Skeletal muscle tissue (tissue), 4 donors: ENCODE data around the gene TNS4. TPM values are rescaled to one million over a fixed set of nuclear protein-coding genes. Genes with fewer than 3 reads are reported as not detected.

Experiments used
- H3K27ac ChIP-seq: one replicate; pipeline ENCODE4 v1.7.0; 2013; ENCODE audit warnings: mild to moderate bottlenecking, low read depth, low read length, inconsistent platforms
- H3K27me3 ChIP-seq, 3 donors: one replicate each; pipeline ENCODE4 v1.7.0; 2013; ENCODE audit warnings: low read length in 3 of 3; ENCODE audit not compliant: control insufficient read depth in 3 of 3, insufficient read depth in 3 of 3
- H3K36me3 ChIP-seq, 3 donors: one replicate each; pipeline ENCODE4 v1.7.0; 2013; ENCODE audit warnings: low read length in 3 of 3; ENCODE audit not compliant: control insufficient read depth in 3 of 3, insufficient read depth in 3 of 3
- H3K4me1 ChIP-seq, 3 donors: one replicate each; pipeline ENCODE4 v1.7.0; 2013; ENCODE audit warnings: low read length in 3 of 3, mild to moderate bottlenecking in 3 of 3; ENCODE audit not compliant: control insufficient read depth in 3 of 3, insufficient read depth in 3 of 3
- H3K4me3 ChIP-seq, 3 donors: one replicate each; pipeline ENCODE4 v1.7.0; 2013; ENCODE audit warnings: low read length in 3 of 3
- H3K9ac ChIP-seq, 3 donors: one replicate each; pipeline ENCODE4 v1.7.0; 2013; ENCODE audit warnings: low read length in 3 of 3, mild to moderate bottlenecking in 3 of 3, moderate library complexity in 2 of 3, low read depth in 1 of 3
- H3K9me3 ChIP-seq, 3 donors: one replicate each; pipeline ENCODE4 v1.7.0; 2013; ENCODE audit warnings: low read length in 3 of 3; ENCODE audit not compliant: control insufficient read depth in 3 of 3
- total RNA-seq: library from RNA; depleted of rRNA; stranded (reverse); fragments of >200 nt; gene quantifications from one replicate; pipeline ENCODE4 v1.2.3, GENCODE V29; 2014
- donor health status: Osteomylitis.

TNS4 gene
- total RNA-seq, 1 donor from 2014 or later: not detected

DNA sequence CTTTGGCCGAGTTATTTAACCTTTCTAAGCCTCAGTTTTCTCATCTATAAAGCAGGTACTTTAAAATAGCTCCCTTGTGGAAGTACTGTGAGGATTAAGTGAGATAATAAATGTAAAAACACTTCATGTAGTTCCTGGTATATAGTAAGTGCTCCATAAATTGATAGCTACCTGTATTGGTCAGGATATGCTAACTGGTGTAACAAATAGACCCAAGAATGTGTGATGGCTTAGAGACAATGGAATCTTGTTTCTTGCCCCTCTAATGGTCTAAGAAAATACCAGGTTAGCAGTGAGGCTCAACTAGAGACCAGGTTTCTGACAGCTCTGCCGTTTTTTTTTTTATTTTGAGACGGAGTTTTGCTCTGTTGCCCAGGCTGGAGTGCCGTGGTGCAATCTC, 34.0 kb upstream of the TNS4 start:
- peaks cover 56 to 65% (median 64%) of the 10 kb centered on the region in 3 donors for H3K4me1 ChIP-seq
- no peak overlapping the region for H3K9ac ChIP-seq
- H3K27ac ChIP-seq: peak overlapping the region; percentile 77
- H3K9me3 ChIP-seq: no peaks in the 10 kb centered on the region
- no peaks in the 10 kb centered on the region for H3K27me3 ChIP-seq
- no peaks in the 10 kb centered on the region for H3K36me3 ChIP-seq
- H3K4me3 ChIP-seq: no peak overlapping the region

DNA sequence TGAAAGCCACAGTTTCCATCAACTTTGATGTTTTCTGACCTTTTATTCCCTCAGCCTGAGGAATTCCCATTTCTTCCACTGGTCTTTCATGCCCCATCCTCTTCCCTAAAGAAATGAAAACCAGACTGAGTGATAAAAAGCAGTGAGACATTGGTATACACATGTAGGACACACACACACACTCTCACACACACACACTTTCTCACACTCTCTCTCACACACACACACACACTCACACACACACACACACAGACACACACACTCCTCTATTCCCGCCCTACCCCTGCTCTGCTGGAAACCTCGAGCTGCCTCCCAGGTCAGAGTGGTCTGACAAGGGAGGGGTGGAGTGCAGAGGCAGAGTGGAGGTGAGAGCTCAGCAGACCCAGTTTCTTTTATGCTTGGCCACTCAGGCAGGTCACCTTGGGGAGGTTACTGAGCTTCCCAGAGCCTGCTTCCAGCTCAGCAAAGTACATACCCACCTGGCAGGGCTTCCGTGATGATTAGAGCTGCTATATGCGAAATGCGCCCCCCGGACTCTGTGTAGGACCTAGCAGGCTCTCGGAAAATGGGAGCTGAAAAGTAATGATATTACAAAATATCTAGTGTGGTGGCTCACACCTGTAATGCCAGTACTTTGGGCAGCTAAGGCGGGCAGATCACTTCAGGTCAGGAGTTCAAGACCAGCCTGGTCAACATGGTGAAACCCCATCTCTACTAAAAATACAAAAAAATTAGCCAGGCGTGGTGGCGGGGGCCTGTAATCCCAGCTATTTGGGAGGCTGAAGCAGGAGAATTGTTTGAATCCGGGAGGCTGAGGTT, 33.2 kb upstream of the TNS4 start:
- H3K36me3 ChIP-seq: no peaks in the 10 kb centered on the region
- H3K4me3 ChIP-seq: no peak overlapping the region
- peaks cover 50 to 56% (median 56%) of the 10 kb centered on the region in 3 donors for H3K4me1 ChIP-seq
- H3K9me3 ChIP-seq: no peaks in the 10 kb centered on the region
- H3K27ac ChIP-seq: peak overlapping the region; percentile 42
- no peak overlapping the region for H3K9ac ChIP-seq
- H3K27me3 ChIP-seq: no peaks in the 10 kb centered on the region

DNA sequence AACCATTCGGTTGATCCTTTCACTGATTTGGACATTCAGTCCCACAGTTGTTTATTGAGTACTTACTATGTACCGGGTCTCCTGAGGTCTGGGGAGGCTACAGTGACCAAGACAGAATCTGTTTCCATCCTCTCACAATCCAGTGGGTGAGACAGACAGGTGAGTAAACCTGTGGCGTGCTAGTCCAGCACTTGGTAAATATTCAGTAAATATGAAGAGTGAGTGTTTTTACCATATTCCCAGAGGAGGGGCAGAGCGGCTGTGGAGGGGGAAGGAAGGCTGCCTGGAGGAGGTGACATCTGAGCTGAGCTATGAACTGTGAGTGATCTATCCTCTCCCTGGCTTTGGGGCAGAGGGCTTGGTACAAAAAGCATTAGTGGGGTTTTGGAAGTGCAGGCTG, 32.5 kb upstream of the TNS4 start:
- no peaks in the 10 kb centered on the region for H3K9me3 ChIP-seq
- no peak overlapping the region for H3K4me3 ChIP-seq
- H3K4me1 ChIP-seq: peaks cover 44 to 49% (median 49%) of the 10 kb centered on the region in 3 donors
- peak overlapping the region; percentile 42 for H3K27ac ChIP-seq
- no peaks in the 10 kb centered on the region for H3K27me3 ChIP-seq
- H3K9ac ChIP-seq: no peak overlapping the region
- H3K36me3 ChIP-seq: no peaks in the 10 kb centered on the region

DNA sequence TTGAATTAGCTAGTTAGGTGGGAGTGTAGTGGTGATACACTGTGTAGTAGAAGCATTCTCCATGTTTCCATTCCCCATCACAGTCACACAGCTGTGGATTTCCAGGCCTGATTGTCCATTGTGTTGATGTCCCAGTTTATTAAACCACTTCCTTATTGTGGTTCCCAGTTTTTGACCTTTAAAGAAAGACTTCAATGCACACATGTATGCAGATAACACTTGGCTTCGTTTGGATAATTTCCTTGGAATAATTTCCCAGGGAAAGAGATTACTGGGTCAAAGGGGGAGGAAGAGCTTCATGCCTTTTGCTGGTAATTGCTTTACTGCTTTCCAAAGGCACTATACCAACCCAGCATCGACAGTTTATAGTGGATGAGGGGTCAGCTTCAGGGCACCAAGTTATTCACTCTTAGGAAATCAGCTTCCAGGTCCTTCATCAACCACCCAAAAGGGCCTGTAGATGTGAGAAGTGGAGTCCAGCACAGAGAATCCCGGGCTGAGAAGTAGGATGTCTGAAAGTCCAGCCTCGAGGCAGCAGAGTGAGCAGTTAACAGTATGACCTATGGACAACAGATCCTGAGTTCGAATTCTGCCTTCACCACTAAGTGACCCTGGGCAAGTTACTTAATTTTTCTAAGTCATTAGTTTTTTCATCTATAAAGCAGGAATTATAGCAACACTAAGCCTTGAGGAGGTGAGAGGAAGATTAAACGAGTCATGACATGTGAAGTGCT, 31.3 kb upstream of the TNS4 start:
- Histone ChIP-seq H3K4me3 (no peak overlapping the region), H3K9me3 (no peaks in the 10 kb centered on the region), H3K4me1 (peaks cover 33 to 37% (median 37%) of the 10 kb centered on the region in 3 donors), H3K27me3 (no peaks in the 10 kb centered on the region), H3K36me3 (no peaks in the 10 kb centered on the region), H3K9ac (peak overlapping the region in 1 of 3 donors; percentile 10), H3K27ac (peak overlapping the region; percentile 20)

DNA sequence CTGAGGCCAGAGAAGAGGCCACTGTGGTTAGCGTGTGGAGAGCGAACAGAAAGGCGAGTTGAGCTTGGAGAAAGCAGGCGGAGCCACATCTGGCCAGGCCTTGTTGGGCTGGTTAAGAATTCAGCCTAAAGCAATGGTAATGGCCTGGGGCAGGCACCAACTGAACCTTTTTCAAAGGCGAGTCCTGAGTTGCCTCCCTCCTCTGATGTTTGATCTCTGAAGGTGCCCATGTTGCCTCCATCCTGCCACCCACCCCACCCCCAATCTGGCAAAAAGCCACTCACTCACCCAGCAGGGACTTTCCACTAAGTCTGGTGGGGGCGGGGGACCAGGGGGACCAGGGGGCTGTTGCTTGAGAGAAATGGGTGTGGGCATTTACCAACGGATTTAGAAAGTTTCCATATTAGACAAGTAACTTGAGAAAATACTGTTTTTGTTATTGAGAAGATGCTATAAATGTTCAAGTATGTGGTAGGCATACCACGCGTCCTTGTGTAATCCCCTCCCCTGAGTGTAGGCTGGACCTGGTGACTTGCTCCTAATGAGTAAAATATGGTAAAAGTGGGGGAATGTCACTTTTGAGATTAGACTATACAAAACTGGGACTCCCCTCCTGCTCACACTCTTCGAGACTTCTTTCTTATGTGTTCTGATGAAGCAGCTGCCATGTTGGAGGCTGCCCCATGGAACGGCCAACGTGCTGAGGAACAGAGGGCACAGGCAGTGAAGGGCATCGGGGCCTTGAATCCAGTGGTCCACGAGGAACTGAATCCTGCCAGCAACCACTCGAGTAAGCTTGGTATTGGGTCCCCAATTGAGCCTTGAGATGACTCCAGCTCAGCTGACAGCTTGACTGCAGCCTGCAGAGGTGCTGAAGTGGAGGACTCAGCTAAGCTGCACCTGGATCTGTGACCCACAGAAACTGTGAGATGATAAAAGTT, 29.9 kb upstream of the TNS4 start:
- Histone ChIP-seq H3K27me3 (no peaks in the 10 kb centered on the region), H3K4me3 (no peak overlapping the region), H3K27ac (no peak overlapping the region), H3K9me3 (no peaks in the 10 kb centered on the region), H3K4me1 (peaks cover 25 to 29% (median 27%) of the 10 kb centered on the region in 3 donors), H3K36me3 (no peaks in the 10 kb centered on the region), H3K9ac (no peak overlapping the region)

DNA sequence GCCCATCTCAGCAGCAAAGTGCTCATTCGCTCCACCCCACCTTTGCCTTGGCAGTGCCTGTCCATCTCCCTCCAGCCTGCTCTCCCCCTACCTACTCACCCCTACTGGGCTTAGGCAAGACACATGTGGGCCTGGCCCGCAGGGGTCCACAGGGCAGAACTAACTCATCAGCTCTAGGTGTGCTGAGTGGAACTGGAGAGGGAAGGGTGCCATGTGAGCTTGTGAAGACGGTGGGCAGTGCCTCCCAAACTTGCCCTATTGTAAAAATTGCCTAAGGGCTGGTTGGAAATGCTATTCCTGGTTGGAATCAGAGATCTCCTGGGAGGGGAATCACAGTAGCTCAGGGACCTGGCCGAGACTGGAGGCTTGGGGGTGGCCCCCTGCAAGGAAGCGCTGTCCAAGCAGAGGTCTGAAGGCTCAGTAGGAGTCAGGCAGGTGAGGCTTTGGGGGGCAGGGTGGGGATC, 29.1 kb upstream of the TNS4 start:
- Histone ChIP-seq H3K36me3 (no peaks in the 10 kb centered on the region), H3K27ac (no peak overlapping the region), H3K9me3 (no peaks in the 10 kb centered on the region), H3K4me3 (no peak overlapping the region), H3K4me1 (peaks cover 18 to 25% (median 20%) of the 10 kb centered on the region in 3 donors), H3K9ac (no peak overlapping the region), H3K27me3 (no peaks in the 10 kb centered on the region)

DNA sequence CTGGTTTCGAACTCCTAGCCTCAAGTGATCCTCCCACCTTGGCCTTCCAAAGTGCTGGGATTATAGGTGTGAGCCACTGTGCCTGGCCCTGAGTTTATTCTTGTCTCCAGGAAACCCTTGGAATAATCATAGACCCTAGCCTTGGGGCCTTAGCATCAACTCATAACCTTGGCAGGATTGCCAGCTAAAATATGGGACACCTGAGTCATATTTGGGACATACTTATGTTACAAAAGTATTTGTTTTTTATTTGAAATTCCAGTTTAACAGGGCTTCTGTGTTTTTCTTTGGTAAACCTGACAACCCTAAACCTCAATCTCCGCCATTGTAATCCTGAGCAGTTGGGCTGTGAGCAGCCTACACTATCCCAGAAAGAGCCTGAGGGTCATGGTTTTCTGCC, 28.6 kb upstream of the TNS4 start:
- no peak overlapping the region for H3K9ac ChIP-seq
- no peak overlapping the region for H3K4me3 ChIP-seq
- H3K9me3 ChIP-seq: no peaks in the 10 kb centered on the region
- peaks cover 16 to 25% (median 20%) of the 10 kb centered on the region in 3 donors for H3K4me1 ChIP-seq
- H3K36me3 ChIP-seq: no peaks in the 10 kb centered on the region
- no peaks in the 10 kb centered on the region for H3K27me3 ChIP-seq
- no peak overlapping the region for H3K27ac ChIP-seq

DNA sequence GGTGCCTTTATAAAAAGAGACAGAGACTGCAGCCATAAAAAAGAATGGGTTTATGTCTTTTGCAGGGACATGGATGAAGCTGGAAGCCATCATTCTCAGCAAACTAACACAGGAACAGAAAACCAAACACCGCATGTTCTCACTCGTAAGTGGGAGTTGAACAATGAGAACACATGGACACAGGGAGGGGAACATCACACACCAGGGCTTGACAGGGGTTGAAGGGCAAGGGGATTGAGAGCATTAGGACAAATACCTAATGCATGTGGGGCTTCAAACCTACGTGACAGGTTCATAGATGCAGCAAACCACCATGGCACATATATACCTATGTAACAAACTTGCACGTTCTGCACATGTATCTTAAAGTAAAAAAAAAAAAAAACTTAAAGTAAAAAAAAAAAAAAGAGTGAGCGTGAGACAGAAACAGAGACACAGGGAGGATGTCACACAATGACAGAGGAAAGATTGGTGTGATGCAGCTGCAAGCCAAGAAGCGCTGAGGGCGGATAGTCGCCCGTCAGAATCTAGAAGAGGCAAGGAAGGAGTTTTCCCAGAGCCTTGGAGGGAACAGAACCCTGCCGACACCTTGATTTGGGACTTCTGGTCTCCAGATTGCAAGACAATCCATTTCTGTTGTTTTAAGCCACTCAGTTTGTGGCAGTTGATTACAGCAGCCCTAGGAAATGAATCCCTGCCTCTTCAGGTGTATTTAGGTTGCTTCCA, 27.4 kb upstream of the TNS4 start:
- no peaks in the 10 kb centered on the region for H3K27me3 ChIP-seq
- H3K36me3 ChIP-seq: no peaks in the 10 kb centered on the region
- H3K4me1 ChIP-seq: peaks cover 12 to 16% (median 13%) of the 10 kb centered on the region in 3 donors
- H3K9ac ChIP-seq: no peak overlapping the region
- no peaks in the 10 kb centered on the region for H3K9me3 ChIP-seq
- no peak overlapping the region for H3K27ac ChIP-seq
- no peak overlapping the region for H3K4me3 ChIP-seq

DNA sequence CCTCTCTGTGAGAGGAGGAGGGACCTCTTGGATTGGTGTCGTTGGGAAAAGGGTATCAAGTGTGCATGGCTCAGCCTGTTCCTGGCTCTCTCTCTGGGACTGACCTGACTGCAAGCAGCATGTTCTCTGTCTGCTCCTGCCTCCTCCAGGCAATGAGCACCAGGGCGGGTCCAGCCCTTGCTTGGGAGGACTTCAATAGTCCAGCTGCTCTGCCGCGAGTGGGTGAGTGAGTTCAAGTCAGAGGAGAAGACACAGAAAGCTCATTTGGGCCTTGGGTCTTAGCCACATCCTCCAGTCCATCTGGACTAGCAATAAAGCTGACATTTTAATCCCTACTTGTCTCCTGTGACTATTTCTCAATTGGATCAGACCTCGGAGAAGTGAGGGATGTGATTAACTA, 25.2 kb upstream of the TNS4 start:
- H3K36me3 ChIP-seq: no peaks in the 10 kb centered on the region
- H3K27ac ChIP-seq: no peak overlapping the region
- no peak overlapping the region for H3K9ac ChIP-seq
- no peaks in the 10 kb centered on the region for H3K9me3 ChIP-seq
- peaks cover 0 to 3% (median 0%) of the 10 kb centered on the region in 3 donors for H3K27me3 ChIP-seq
- H3K4me1 ChIP-seq: peaks cover 2 to 6% (median 2%) of the 10 kb centered on the region in 3 donors
- no peak overlapping the region for H3K4me3 ChIP-seq
